ENCODE results near the gene F2RL1. TPM values are rescaled to one million over a fixed set of nuclear protein-coding genes. Genes with fewer than 3 reads are reported as not detected.
"Not testable (repeated sequence)": the region's sequence is repeated elsewhere in the genome, so short reads cannot be mapped to it uniquely, and the experiment has no call there.

F2RL1 gene
- total and polyA plus RNA-seq, 2 experiments from 2014 or later, result 0.06 TPM; not detected in 1

DNA sequence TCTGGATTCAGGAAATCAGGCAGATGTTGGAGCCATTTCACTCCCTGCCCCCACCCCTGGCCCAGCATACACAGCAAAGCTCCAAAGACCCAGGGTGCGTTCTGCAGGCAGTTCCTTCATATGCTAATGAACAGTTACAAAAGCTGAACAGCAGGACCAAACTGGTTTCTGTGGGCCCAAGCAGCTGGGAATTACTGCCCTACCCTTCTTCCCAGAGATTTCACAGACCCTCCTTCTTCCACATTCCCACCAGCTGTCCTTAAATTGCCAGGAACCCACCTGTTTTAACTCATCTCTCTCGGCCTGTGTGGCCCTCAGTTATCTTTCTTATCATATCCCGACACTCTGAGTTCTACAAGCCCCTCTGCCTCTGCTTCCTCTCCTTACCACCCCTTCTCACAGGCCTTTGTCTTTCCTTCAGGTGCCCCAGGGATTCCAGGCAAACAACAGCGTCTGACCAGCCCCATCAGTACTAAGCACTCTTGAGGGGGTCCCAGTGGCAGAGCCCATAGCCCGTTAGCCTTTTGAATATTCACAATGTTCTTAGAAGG is 10.6 kb upstream of the F2RL1 start:
- Histone ChIP-seq H3K4me3 (no peak overlapping the region), H3K27me3 (no peaks in the 10 kb centered on the region), H3K4me1 (ENCODE audit: low read depth) (peaks cover 3% of the 10 kb centered on the region), H3K27ac (no peak overlapping the region), H3K9me3 (ENCODE audit: low read depth) (no peaks in the 10 kb centered on the region), H3K36me3 (no peaks in the 10 kb centered on the region)
- TF ChIP-seq, protein P1, sequence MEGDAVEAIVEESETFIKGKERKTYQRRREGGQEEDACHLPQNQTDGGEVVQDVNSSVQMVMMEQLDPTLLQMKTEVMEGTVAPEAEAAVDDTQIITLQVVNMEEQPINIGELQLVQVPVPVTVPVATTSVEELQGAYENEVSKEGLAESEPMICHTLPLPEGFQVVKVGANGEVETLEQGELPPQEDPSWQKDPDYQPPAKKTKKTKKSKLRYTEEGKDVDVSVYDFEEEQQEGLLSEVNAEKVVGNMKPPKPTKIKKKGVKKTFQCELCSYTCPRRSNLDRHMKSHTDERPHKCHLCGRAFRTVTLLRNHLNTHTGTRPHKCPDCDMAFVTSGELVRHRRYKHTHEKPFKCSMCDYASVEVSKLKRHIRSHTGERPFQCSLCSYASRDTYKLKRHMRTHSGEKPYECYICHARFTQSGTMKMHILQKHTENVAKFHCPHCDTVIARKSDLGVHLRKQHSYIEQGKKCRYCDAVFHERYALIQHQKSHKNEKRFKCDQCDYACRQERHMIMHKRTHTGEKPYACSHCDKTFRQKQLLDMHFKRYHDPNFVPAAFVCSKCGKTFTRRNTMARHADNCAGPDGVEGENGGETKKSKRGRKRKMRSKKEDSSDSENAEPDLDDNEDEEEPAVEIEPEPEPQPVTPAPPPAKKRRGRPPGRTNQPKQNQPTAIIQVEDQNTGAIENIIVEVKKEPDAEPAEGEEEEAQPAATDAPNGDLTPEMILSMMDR (IDR thresholded peaks at IDR 0.05; ENCODE audit: low read depth, low read length), result no peak
- DNase-seq (ENCODE audit: low read depth in 1 of 2, low spot score in 1 of 2), result no peak

- Histone ChIP-seq H3K36me3 (no peaks in the 10 kb centered on the region), H3K27ac (no peak overlapping the region), H3K9me3 (ENCODE audit: low read depth) (no peaks in the 10 kb centered on the region), H3K4me3 (no peak overlapping the region), H3K4me1 (ENCODE audit: low read depth) (peaks cover 3% of the 10 kb centered on the region), H3K27me3 (no peaks in the 10 kb centered on the region)
- TF ChIP-seq, protein P1 (IDR thresholded peaks at IDR 0.05; ENCODE audit: low read depth, low read length), result no peak
- DNase-seq (ENCODE audit: low read depth in 1 of 2, low spot score in 1 of 2), result no peak
These were observed 9.7 kb upstream of the F2RL1 start for GRCh38 chr5:76809141-76809540.

GRCh38 chr5:76810236-76810635 is 8.6 kb upstream of the F2RL1 start:
- no peak overlapping the region for H3K27ac ChIP-seq

GRCh38 chr5:76811214-76811613 is 7.6 kb upstream of the F2RL1 start:
- Histone ChIP-seq H3K4me1 (ENCODE audit: low read depth) (peaks cover 3% of the 10 kb centered on the region), H3K36me3 (no peaks in the 10 kb centered on the region), H3K9me3 (ENCODE audit: low read depth) (no peaks in the 10 kb centered on the region), H3K4me3 (no peak overlapping the region), H3K27ac (no peak overlapping the region), H3K27me3 (peaks cover 7% of the 10 kb centered on the region)
- no peak for DNase-seq (ENCODE audit: low read depth in 1 of 2, low spot score in 1 of 2)
- TF ChIP-seq, protein P1 (IDR thresholded peaks at IDR 0.05; ENCODE audit: low read depth, low read length), result no peak

More at GRCh38 chr5:76810236-76810635, 8.6 kb upstream of the F2RL1 start:
- H3K9me3 ChIP-seq (ENCODE audit: low read depth), result no peaks in the 10 kb centered on the region
- peaks cover 3% of the 10 kb centered on the region for H3K4me1 ChIP-seq (ENCODE audit: low read depth)
- H3K36me3 ChIP-seq, result no peaks in the 10 kb centered on the region
- DNase-seq (ENCODE audit: low read depth in 1 of 2, low spot score in 1 of 2), result no peak
- TF ChIP-seq, protein P1 (IDR thresholded peaks at IDR 0.05; ENCODE audit: low read depth, low read length), result no peak
- no peaks in the 10 kb centered on the region for H3K27me3 ChIP-seq
- no peak overlapping the region for H3K4me3 ChIP-seq

DNA sequence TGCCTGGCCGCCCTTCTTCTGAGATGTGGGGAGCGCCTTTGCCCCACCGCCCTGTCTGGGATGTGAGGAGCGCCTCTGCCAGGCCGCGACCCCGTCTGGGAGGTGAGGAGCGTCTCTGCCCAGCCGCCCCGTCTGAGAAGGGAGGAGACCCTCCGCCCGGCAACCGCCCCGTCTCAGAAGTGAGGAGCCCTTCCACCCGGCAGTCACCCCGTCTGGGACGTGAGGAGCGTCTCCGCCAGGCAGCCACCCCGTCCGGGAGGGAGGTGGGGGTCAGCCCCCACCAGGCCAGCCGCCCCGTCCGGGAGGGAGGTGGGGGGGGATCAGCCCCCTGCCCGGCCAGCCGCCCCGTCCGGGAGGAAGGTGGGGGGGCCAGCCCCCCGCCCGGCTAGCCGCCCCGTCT is 6.6 kb upstream of the F2RL1 start:
- H3K4me1 ChIP-seq (ENCODE audit: low read depth); DNase-seq (ENCODE audit: low read depth in 1 of 2, low spot score in 1 of 2); H3K36me3 ChIP-seq; H3K9me3 ChIP-seq (ENCODE audit: low read depth); H3K4me3 ChIP-seq; H3K27ac ChIP-seq: not testable (repeated sequence)
- peaks cover 17% of the 10 kb centered on the region for H3K27me3 ChIP-seq

DNA sequence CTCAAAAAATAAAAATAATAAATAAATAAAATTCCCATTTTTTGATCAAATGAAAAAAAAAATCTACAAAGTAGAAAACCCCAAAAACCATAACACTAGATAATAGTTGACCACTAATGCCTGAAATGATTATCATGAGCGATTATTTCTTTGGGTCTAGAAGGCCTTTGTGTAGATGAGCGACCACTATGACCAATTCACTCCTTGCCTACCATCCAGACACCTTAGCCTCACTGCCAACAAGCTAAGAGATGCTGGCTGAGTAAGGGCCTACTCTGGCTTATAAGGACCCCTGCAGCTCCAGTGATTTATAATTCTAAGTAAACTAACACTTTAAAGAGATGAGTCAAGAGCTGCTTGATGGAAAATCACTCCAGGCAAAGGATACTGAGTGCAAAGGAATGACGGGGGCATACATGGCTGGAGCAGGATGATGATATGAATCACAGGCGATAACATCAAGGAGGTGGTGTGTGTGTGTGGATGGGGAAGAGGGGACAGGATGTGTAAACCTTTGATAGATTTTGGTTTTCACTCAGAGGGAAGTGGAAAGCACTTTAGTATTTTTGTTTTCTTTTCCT is 4.8 kb upstream of the F2RL1 start:
- Histone ChIP-seq H3K4me1 (ENCODE audit: low read depth) (no peaks in the 10 kb centered on the region), H3K4me3 (no peak overlapping the region), H3K9me3 (ENCODE audit: low read depth) (no peaks in the 10 kb centered on the region), H3K27ac (no peak overlapping the region), H3K36me3 (no peaks in the 10 kb centered on the region), H3K27me3 (peaks cover 35% of the 10 kb centered on the region)
- DNase-seq (ENCODE audit: low read depth in 1 of 2, low spot score in 1 of 2), result no peak
- TF ChIP-seq, protein P1 (IDR thresholded peaks at IDR 0.05; ENCODE audit: low read depth, low read length), result no peak

Measured in cardiac muscle cell (in vitro differentiated cells and primary cell).